Suprapubic skin (tissue), 4 donors: ENCODE data around the gene NR3C2.

ENCODE experiments used
- CTCF ChIP-seq, 2 donors: fragments of 200-600 bp in 1 of 2; fragments of 450-650 bp in 1 of 2; sonication (generic) in 1 of 2; IDR thresholded peaks; one replicate each; pipeline ENCODE4 v1.5.1; 2016 to 2019; ENCODE audit warnings: antibody characterized with exemption in 2 of 2, mild to moderate bottlenecking in 1 of 2, moderate library complexity in 1 of 2
- EP300 ChIP-seq: sonication (generic); formaldehyde crosslinking; IDR thresholded peaks from one replicate; pipeline ENCODE4 v1.6.1; 2017; ENCODE audit warnings: antibody characterized with exemption
- POLR2A ChIP-seq, 2 donors: fragments of 450-650 bp; IDR thresholded peaks; one replicate each; pipeline ENCODE4 v1.6.1; 2017; ENCODE audit warnings: antibody characterized with exemption in 2 of 2, mild to moderate bottlenecking in 2 of 2, moderate library complexity in 2 of 2
- POLR2AphosphoS5 ChIP-seq, 3 donors: sonication (generic); formaldehyde crosslinking; IDR thresholded peaks; one replicate each; pipeline ENCODE4 v1.6.1; 2017; ENCODE audit warnings: antibody characterized with exemption in 3 of 3

DNA sequence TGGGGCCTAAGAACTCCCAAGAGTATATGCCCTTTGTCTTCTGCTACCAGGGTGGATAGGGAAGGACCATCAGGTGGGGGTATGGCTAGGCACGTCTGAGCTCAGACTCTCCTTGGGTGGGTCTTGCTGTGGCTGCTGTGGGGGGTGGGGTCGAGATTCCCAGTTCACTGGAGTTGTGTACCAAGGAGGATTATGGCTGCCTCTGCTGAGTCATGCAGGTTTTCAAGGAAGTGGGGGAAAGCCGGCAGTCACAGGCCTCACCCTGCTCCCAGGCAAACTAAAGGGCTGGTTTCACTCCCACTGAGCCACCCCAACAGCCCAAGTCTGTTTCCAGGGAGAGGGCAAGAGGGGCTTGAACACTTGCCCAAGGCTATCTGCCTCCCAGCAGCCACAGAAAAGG, 249.7 kb downstream of the NR3C2 start:
- TF ChIP-seq CTCF (IDR thresholded peaks at IDR 0.05) (no peak), POLR2AphosphoS5 (IDR thresholded peaks at IDR 0.05) (no peak), EP300 (no peak), POLR2A (IDR thresholded peaks at IDR 0.05) (no peak)
